GM21723 (cell line): ENCODE data around the gene LIPM.
"Not testable (repeated sequence)": the region's sequence is repeated elsewhere in the genome, so short reads cannot be mapped to it uniquely, and the experiment has no call there.

ENCODE experiments used
- ATAC-seq: cut with Tn5 transposase; IDR thresholded peaks from one replicate; pipeline ENCODE4 v1.9.1; 2021; ENCODE audit warnings: mild to moderate bottlenecking, moderate library complexity; ENCODE audit not compliant: unreplicated experiment

Gene LIPM

DNA sequence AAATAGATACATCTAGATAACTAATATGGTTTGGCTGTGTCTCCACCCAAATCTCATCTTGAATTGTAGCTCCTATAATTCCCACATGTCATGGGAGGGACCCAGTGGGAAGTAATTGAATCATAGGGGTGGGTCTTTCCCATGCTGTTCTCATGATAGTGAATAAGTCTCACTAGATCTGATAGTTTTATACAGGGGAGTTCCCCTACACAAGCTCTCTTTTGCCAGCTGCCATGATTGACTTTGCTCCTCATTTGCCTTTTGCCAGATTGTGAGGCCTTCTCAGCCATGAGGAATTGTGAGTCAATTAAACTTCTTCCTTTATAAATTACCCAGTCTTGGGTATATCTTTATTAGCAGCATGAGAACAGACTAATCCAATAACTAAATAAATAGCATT is 35.1 kb downstream of the LIPM start:
- ATAC-seq, result not testable (repeated sequence)

- ATAC-seq, result no peak
Measured at GRCh38 chr10:88838766-88839350, 36.3 kb downstream of the LIPM start.

- no peak for ATAC-seq
Measured at GRCh38 chr10:88840104-88840503, 37.6 kb downstream of the LIPM start.

- no peak for ATAC-seq
Measured at GRCh38 chr10:88840881-88841280, 38.4 kb downstream of the LIPM start.

DNA sequence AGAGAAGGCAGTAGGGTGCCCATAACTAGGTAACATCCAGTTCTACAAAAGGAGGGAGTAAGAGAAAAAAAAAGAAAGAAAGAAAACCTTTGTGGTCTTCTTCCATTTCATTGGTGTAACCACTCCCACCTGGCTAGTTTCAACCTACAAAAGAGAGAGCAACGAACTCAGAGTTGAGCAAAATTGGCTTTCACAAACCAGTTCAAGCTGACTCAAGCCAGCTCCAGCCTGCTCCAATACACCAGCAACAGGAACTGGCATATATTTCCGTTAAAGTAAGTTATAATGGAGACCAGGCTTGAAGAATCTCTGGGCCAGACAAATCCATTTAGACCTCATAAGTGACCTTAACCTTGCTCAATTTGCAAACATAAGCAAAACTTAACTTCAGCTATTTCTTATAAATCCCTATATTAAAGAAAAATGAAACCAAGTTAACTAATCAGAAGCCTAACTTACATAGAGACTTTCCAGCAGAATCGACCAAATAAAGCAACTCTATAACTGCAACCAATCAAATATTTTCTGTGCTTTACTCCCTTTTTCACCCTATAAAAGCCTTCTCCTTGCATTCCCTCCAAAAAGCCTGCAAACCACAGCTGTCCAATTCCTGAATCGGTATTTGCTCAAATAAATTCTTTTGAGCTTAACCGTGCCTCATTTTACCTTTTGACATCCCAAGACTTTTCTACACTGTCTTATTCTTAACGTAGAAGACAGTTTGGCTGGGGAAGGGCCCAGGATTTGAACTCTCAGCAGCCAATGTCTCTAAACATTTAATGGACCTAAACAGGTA is 39.0 kb downstream of the LIPM start:
- no peak for ATAC-seq

DNA sequence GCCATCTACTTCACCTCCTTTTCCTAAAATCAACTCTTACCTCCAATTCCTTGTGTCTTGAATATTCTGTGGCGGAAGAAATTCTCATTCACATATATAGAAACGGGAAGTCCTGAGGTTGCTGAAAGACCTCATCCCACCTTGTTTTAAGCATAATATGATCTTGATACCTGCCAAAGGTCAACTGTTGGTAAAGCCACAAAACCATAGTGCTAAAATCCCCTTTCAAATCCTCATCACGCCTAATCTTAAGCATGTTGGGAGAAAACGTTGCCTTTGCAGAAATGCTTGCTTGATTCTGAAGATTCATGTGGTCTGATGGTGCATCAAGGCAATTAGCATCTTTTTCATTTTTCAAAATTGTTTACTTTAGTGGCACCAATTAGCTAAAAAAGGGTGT is 40.6 kb downstream of the LIPM start:
- no peak for ATAC-seq

DNA sequence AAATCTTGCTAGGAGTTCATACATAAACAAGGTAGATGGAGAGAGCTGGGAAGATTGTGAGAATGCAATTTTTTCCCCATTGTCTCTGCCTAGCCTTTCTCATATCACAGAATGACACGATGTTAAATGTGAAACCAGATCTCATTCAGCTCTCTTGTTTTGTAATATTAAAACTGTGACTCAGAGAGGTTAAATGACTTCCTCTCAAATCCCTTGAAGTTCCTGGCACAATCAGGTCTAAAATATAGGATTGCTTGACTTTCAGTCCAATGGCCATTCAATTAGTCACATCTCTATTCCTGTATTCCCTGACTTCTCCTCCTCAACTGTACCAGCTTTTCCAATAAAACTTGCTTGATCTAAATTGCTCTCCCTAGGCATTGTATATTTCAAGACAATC is 46.0 kb downstream of the LIPM start:
- no peak for ATAC-seq

DNA sequence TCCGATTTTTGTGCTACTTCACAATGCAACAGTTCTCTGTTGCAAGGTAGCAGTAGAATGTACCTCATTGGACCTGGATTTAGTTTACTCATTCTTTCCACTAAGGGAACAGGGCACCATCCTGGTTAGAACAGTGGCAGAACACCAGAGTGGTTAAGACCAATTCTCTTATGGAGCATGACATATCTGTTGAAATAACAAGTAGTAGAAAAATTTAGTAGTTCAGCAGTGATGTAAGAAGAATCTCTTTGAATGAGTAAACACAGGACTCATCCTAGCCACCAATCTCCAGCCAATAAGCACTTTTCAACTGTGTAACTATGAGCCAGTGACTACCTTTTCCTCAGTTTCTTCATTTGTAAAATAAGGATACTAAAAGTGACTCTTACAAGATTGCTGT is 46.7 kb downstream of the LIPM start:
- ATAC-seq, result no peak

DNA sequence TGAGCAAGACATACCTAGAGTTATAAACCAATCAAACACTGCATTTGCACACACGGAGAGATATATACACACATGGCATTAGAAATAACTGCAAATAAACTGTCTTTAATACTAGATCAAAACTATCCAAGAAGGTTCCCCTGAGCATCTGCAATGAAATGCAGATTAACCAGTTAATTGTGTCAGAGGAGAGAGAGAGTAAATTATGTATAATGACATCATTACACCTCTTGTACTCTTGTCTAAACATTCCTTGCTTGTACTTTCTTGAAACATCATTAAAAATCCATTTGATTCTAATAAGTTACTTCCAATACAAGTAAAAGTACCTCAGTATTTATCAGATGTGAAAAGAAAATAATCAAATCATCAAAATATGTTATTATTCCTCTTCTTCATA is 48.2 kb downstream of the LIPM start:
- no peak for ATAC-seq

- ATAC-seq, result no peak
Measured at GRCh38 chr10:88851706-88852105, 49.2 kb downstream of the LIPM start, which contains the start of gene ANKRD22. Gene ANKRD22 (minus strand): TSS chr10:88851844. CDS start chr10:88851607, 237 bp downstream.

- no peak for ATAC-seq
Measured at GRCh38 chr10:88852327-88852726, 49.8 kb downstream of the LIPM start.

- no peak for ATAC-seq
Measured at GRCh38 chr10:88853155-88853881, 50.8 kb downstream of the LIPM start.

- no peak for ATAC-seq
Measured at GRCh38 chr10:88854684-88855083, 52.2 kb downstream of the LIPM start.

DNA sequence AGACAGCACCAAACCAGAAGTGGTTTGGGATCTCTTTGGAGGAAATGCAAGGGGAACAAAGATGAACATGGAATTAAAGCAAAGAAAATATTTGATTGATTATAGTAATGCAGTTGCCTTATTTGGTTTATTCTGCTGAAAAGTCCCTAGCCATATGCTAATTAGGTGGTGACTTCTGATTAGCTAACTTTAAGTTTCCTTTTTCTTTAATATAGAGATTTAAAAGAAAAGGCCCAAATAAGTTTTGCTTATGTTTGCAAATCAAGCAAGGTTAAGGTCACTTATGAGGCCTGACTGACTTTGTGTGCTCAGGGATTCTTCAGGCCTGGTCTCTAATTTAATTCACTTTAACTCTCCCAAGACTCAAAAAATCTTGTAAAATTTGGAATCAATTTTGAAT is 55.3 kb downstream of the LIPM start:
- ATAC-seq, result no peak

- no peak for ATAC-seq
Measured at GRCh38 chr10:88858491-88858890, 56.0 kb downstream of the LIPM start.

DNA sequence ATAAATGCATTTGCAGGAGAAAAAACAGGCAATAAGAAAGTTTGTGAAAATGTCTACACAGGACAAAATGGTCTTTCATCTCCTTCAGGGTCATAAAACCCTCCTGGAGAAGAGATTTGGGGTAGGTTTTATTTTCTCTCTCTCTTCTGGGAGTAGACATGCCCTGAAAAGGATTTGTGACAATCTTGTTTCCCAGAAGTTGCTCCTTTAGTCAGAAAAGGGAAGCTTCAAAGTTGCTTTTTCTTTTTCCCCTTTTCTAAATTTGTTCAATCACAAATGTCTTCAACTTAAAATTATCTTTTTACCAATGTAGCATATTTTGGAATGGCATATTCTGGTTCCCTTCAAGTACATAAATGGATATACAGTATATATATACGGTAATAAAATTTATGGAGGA is 58.5 kb downstream of the LIPM start:
- ATAC-seq, result no peak

- no peak for ATAC-seq
Measured at GRCh38 chr10:88865281-88865876, 62.8 kb downstream of the LIPM start.

DNA sequence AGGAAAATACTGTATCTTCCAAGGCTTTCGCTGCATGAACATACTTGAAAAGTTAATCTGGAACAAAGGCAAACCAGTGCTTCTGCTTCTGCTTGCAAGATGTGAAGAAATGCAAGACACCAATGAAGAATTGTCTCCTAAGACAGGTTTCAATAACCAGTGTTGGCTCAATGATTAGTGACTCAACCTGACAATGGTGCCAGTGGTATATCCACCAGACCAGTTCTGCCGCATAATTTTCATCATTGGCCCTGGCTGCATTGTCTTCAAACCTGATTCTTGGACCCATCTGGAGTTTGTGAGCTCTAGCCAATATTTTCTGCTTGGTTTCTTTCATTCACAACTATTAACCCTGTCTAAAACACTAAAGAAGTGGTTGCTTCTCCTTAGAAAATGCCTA is 63.9 kb downstream of the LIPM start:
- no peak for ATAC-seq

- no peak for ATAC-seq
Measured at GRCh38 chr10:88870089-88870488, 67.6 kb downstream of the LIPM start.
